Coronary artery (tissue), 2 donors: Measurements from ENCODE around the gene PLEKHA7.

ENCODE experiments used
- DNase-seq: peaks from one replicate; pipeline ENCODE4 v3.0.0-alpha.2; 2017; ENCODE audit warnings: low spot score
- H3K27ac ChIP-seq, 2 donors: fragments of 200-600 bp; sonication (generic); one replicate each; pipeline ENCODE4 v1.5.1; 2016 to 2019
- H3K4me3 ChIP-seq: fragments of 200-600 bp; sonication (generic); 2 replicates; pipeline ENCODE4 v1.5.1; 2016; ENCODE audit warnings: mild to moderate bottlenecking, moderate library complexity
- TF ChIP-seq, protein P1 (sequence below): fragments of 200-600 bp; sonication (generic); IDR thresholded peaks from one replicate; pipeline ENCODE4 v1.5.1; 2019; ENCODE audit warnings: antibody characterized with exemption

Gene PLEKHA7

GRCh38 chr11:16928044-16928443, 86.2 kb downstream of the PLEKHA7 start:
- no peak for DNase-seq
- TF ChIP-seq, protein P1, sequence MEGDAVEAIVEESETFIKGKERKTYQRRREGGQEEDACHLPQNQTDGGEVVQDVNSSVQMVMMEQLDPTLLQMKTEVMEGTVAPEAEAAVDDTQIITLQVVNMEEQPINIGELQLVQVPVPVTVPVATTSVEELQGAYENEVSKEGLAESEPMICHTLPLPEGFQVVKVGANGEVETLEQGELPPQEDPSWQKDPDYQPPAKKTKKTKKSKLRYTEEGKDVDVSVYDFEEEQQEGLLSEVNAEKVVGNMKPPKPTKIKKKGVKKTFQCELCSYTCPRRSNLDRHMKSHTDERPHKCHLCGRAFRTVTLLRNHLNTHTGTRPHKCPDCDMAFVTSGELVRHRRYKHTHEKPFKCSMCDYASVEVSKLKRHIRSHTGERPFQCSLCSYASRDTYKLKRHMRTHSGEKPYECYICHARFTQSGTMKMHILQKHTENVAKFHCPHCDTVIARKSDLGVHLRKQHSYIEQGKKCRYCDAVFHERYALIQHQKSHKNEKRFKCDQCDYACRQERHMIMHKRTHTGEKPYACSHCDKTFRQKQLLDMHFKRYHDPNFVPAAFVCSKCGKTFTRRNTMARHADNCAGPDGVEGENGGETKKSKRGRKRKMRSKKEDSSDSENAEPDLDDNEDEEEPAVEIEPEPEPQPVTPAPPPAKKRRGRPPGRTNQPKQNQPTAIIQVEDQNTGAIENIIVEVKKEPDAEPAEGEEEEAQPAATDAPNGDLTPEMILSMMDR: no peak
- H3K27ac ChIP-seq: no peak overlapping the region
- no peak overlapping the region for H3K4me3 ChIP-seq

- TF ChIP-seq, protein P1: no peak
- Histone ChIP-seq H3K27ac (no peak overlapping the region), H3K4me3 (no peak overlapping the region)
- no peak for DNase-seq
Measured at GRCh38 chr11:16926883-16927626, 87.2 kb downstream of the PLEKHA7 start.

DNA sequence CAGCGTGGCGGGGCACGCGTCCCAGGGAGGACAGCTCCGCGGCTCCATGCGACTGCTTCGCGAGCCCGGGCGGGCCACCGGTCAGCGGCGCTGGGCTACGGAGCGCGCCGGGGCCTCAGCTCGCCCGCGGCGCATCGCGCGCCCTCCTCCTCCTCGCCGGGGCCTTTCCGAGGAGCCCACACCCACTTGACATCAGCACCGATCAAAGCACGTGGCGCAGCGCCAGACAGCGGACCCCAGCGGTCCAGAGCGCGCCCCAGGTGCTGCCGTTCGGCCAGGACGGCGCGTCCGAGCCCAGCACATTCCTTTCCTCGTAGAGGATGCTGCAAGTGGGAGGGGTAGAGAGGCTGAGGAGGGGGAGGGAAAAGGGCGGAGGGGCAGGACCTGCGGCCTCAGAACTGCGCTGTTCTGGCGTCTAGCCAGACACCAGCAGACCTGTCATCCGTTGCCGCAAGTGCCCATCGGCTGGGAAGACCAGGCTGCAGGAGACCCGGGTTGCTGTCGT, 88.6 kb downstream of the PLEKHA7 start:
- TF ChIP-seq, protein P1: no peak
- H3K27ac ChIP-seq: no peak overlapping the region
- peak overlapping the region; percentile 70 for H3K4me3 ChIP-seq
- no peak for DNase-seq

GRCh38 chr11:16924826-16925560, 89.2 kb downstream of the PLEKHA7 start:
- TF ChIP-seq, protein P1: no peak
- Histone ChIP-seq H3K27ac (no peak overlapping the region), H3K4me3 (peak overlapping the region; percentile 70)
- DNase-seq: no peak

GRCh38 chr11:16924462-16924825, 89.8 kb downstream of the PLEKHA7 start:
- Histone ChIP-seq H3K27ac (no peak overlapping the region), H3K4me3 (peak overlapping the region; percentile 70)
- DNase-seq: no peak
- TF ChIP-seq, protein P1: no peak

DNA sequence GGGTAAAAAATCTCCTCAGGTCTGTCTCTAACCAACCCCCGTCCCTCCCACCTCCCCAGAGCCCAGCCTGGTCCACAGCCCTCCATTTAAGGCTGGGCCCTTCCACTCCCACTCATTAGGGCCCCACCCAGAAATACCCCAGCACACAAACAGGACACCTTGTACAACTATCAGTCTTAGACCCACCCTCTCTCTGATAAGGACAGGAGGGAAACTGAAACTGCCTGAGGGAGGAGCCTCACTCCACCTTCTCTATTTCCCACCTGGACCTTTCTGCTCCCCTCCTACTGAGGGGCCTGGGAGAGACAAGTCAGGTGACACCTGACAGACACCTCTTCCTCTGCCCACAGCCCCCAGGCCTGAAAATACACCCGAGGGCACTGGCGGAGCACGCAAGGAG, 90.2 kb downstream of the PLEKHA7 start:
- H3K27ac ChIP-seq: no peak overlapping the region
- TF ChIP-seq, protein P1: no peak
- DNase-seq: no peak
- H3K4me3 ChIP-seq: no peak overlapping the region
